GM18505 (cell line): ENCODE measurements around the gene UBE2O.

ENCODE experiments used
- ATAC-seq: cut with Tn5 transposase; IDR thresholded peaks from one replicate; pipeline ENCODE4 v1.9.1; 2021; ENCODE audit not compliant: unreplicated experiment
- POLR2A ChIP-seq: IDR thresholded peaks from 4 replicates; pipeline ENCODE4 v1.6.1; 2011; ENCODE audit warnings: borderline replicate concordance; ENCODE audit not compliant: insufficient read depth, insufficient read length; ENCODE audit errors: extremely low read depth

UBE2O gene

DNA sequence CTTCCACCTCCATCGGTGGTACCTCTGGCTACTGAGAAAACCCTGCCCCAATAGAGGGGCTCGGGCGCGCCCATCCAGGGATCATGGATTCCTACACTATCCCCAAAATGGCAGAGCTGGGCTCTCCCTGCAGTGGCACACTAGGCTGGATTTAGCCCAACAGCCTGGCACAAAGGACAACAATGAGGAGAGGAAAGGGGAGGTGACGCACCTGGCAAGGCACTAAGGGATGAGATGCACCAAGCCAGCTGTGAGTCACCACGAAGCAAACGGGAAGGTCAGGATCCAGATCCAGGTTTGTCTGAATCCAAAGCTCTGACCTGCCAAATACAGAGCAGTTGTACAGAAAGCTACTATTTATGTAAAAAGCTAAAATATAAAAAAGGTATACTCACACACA lies 18.1 kb downstream of the UBE2O start:
- no peak for TF ChIP-seq POLR2A

GRCh38 chr17:76433693-76434092 lies 19.3 kb downstream of the UBE2O start:
- no peak for TF ChIP-seq POLR2A
- ATAC-seq = no peak

More for the DNA sequence above, 18.1 kb downstream of the UBE2O start:
- no peak for ATAC-seq

DNA sequence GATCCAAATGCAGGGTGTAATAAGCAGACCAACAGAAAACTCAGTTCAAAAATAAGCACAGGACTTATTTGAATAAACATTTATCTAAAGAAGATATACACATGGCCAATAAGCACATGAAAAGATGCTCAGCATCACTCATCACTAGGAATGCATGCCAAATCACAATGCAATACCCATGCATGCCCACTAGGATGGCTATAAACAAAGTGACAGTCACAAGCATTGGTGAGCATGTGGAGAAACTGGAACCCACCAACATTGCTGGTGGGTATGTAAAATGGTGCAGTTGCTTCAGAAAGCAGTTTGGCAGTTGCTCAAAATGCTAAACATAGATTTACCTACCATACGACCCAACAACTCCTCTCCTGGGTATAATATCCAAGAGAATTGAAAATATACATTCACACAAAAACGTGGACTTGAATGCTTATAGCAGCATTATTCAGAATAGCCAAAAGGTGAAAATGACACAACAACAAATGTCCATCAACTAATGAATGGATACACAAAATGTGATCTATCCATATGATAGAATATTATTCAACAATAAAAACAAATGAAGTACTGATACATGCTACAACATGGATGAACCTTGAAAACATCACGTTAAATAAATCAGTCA lies 20.1 kb downstream of the UBE2O start:
- TF ChIP-seq POLR2A = no peak
- no peak for ATAC-seq

DNA sequence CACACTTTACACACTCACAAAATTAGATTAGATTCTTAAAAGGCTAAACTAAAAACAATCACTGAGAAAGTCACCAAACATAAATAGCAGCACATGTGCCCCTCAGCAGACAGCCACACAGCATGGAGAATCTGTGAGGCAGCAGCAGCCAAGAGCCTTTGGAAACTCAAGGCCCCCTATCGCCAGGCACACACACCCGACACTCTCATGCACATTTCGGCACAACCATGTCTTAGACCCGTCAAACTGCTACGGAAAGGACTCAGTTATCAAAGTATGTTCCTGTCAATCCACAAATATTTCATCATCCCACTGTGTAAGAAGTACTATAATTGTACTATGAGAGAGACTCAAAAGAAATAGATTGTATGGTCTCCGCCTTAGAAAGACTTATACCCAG lies 20.9 kb downstream of the UBE2O start:
- TF ChIP-seq POLR2A = no peak

DNA sequence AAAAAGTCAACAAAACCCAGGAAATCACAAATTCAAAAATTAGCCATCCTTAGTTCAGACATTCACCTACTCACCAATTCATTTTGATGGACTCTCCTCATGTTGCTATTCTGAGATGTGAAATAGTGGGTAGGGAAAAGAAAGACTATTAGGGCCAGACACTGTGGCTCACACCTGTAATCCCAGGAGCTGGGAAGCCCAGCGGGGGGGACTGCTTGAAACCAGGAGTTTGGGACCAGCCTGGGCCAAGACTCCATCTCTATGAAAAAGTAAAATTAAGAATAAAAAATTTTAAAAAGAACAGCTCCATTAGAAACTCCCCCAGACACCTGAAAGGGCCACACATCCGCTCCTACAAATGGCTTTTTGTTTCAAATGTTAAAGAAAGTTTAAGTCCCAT lies 21.4 kb downstream of the UBE2O start:
- no peak for TF ChIP-seq POLR2A
- no peak for ATAC-seq

More for the DNA sequence above, 20.9 kb downstream of the UBE2O start:
- ATAC-seq = no peak

DNA sequence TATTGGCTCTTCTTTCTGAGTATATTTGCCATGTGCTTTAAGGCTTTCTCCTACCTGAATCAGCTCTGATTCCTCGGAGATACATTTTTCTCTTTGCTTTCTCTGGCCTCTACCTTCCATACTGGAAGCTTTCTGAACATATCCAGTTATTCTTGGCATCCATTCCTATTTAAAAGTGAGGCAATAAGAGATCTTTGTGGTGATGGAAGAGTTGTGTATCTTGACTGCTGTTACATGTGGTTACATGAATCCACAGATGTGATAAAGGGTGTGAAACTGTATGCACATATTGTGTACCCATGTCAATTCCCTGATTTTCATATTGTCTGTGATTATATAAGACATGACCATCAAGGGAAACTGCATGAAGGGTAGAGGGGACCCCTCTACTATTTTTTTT lies 24.4 kb downstream of the UBE2O start:
- TF ChIP-seq POLR2A = no peak
- ATAC-seq = no peak

DNA sequence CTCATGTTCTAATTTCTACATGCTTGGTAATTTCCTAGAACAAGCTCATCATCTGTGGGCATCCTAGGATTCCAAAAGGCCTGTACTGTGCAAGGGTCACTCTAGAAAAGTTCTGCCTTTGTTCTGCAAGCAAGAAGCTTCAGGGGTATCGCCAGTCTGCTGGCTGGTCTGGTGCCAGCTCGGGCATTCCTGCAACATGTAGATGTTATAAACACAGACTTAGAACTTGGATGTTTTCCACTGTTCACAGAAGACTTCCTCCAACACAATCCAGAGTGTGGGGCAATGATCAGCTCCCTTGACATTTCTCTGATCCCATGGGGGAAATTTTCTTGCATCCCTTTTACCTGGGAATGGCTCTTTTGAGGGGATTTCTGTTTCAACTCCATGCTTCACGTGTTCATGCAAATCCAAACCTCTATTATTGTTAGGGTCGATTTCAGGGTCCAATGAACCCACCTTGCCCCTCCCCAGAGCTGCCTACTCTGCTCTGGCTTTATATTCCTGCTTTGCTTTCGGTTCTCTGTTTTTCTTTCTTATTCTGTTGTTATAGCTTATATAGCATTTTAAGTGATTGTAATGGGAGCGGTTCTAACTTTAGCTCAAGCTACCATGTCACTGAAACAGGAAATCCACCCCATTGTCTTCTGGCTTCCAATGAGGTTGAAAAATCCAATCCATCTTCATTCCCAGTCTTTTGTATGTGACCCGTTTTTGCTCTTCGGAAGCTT lies 25.3 kb downstream of the UBE2O start:
- ATAC-seq = peak; percentile 44

DNA sequence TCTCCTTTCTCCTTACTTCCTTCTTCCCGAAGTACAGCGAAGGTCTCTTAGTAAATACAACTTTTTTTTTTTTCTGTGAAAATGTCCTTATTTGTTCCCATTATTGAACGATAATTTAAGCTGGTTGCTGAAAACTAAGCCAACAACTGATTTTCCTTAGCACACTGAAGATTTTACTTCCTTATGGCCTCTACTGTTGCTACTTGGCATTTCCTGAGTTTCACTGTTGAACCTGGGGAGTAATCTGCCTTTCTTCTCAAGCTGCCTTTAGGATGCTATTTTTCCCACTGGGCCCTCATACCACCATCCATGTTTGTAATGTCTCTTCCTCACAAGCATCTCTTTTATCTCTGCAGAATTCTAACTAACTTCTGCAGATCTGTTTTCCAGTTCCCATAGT lies 26.1 kb downstream of the UBE2O start:
- ATAC-seq = no peak
- no peak for TF ChIP-seq POLR2A

More for the DNA sequence above, 25.3 kb downstream of the UBE2O start:
- no peak for TF ChIP-seq POLR2A

- no peak for TF ChIP-seq POLR2A
- no peak for ATAC-seq
These were observed 30.1 kb downstream of the UBE2O start for GRCh38 chr17:76422860-76423259.

GRCh38 chr17:76422406-76422805 lies 30.5 kb downstream of the UBE2O start:
- no peak for TF ChIP-seq POLR2A
- ATAC-seq = no peak

DNA sequence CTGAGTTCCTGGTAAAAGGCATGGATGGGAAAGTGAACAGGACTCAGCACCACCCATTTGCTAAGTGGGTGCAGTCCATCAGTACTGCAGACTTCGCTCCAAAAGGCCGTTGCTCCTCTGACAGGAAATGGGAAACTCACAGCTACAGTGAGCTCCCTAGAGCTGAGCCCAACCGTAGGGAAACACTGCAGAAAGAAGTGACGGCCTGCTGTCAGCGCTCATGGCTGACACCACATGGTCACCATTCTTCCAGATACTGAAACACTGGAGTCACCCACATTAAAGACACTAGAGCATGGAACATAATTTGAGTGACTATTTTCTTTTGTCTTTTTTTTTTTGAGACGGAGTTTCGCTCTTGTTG lies 31.9 kb downstream of the UBE2O start:
- TF ChIP-seq POLR2A = no peak
- ATAC-seq = no peak

GRCh38 chr17:76420356-76421043 lies 32.5 kb downstream of the UBE2O start:
- no peak for ATAC-seq
- TF ChIP-seq POLR2A = no peak

GRCh38 chr17:76419576-76420260 lies 33.2 kb downstream of the UBE2O start:
- ATAC-seq = no peak
- no peak for TF ChIP-seq POLR2A
